ENCODE results near the gene PHF2. TPM values are rescaled to one million over a fixed set of nuclear protein-coding genes. Genes with fewer than 3 reads are reported as not detected.

Gene PHF2
- total and polyA plus RNA-seq, 2 of the 4 experiments (the other 2 are of a cell fraction): 5.9 to 9.5 TPM

DNA sequence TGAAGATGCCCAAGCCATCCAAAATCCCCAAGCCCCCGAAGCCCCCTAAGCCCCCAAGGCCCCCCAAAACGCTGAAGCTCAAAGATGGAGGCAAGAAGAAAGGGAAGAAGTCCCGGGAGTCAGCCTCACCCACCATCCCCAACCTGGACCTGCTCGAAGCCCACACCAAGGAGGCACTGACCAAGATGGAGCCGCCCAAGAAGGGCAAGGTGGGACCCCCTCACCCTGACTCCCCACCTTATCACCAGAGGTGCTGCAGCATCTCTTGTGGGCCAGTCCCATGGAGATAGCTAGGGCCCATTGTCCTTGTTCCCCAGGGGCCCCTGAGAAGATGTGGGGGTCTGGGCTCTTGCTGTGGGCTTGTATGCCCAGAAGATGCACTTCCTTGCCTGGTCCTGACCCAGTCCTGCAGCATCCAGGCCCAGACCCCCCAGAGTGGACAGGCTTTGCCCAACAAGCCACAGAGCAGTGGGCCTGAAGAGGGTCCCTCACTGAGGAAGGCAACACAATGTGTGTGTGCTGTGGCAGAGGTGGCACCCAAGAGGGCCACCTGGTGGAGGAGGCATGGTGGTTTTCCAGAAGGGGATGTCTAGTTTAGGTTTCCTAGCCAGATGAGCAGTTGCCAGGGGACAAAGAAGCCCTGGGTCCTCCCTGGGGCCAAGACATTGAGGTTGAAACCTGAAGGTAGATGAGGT lies 84.1 kb downstream of the PHF2 start:
- H3K27ac ChIP-seq (ENCODE audit: insufficient read depth, low read length): no peak overlapping the region
- no TSS peak for BruUV-seq (replicated peaks)
- DNase-seq (no peak), ATAC-seq (ENCODE audit: low read depth) (no peak)
- H3K9me1 ChIP-seq (ENCODE audit: insufficient read depth, low read length): peaks cover 4% of the 10 kb centered on the region; the same call in 1 of the 2 replicates
- no CpG with 5 or more reads among the region's 5 CpGs for WGBS, 2 experiments (ENCODE audit: extremely low coverage in 2 of 2, insufficient read length in 1 of 2)
- H3K36me3 ChIP-seq (ENCODE audit: control insufficient read depth, insufficient read depth, low read length): peaks cover 47% of the 10 kb centered on the region
- no peaks in the 10 kb centered on the region; the same call in 1 of the 2 replicates for H4K20me1 ChIP-seq (ENCODE audit: insufficient read depth, low read length)
- H2BK15ac ChIP-seq (ENCODE audit: low read depth, low read length): no peak overlapping the region
- no peak overlapping the region for H4K8ac ChIP-seq (ENCODE audit: low read depth in 2 of 2, low read length in 2 of 2)
- H2BK5ac ChIP-seq (ENCODE audit: low read depth, low read length, poor library complexity, severe bottlenecking): no peak overlapping the region
- CTCF ChIA-PET: no interaction called here
- dilution Hi-C loops (cut with HindIII; ENCODE audit: low sequenced_read_pairs, unreplicated experiment): no loop called here
- H3K18ac ChIP-seq (ENCODE audit: low read depth, low read length): no peak overlapping the region
- no peak overlapping the region for H2AK5ac ChIP-seq (ENCODE audit: low read depth, low read length)
- H3K4me3 ChIP-seq (ENCODE audit: insufficient read depth, low read depth, low read length): no peak overlapping the region
- no peak overlapping the region for H3K9ac ChIP-seq (ENCODE audit: low read depth, low read length)
- no peaks in the 10 kb centered on the region for H3K27me3 ChIP-seq (ENCODE audit: control insufficient read depth, insufficient read depth, low read length)
- POLR2A ChIA-PET (ENCODE audit: unreplicated experiment): no interaction called here
- no peak overlapping the region for H3K14ac ChIP-seq (replicated peaks; ENCODE audit: low read depth, low read length)
- no peak overlapping the region for H3K23ac ChIP-seq (ENCODE audit: low read depth, low read length)
- H3K4ac ChIP-seq (ENCODE audit: low read depth, low read length): no peak overlapping the region
- no peak overlapping the region for H2BK120ac ChIP-seq (ENCODE audit: low read depth, low read length)
- no peaks in the 10 kb centered on the region for H3K4me1 ChIP-seq (ENCODE audit: control insufficient read depth, insufficient read depth, low read length)
- no peak overlapping the region for H2AFZ ChIP-seq (replicated peaks; ENCODE audit: low read length, poor library complexity)
- H4K91ac ChIP-seq (ENCODE audit: insufficient read depth, low read depth, low read length): no peak overlapping the region
- no peak for TF ChIP-seq RFX5 (IDR thresholded peaks at IDR 0.05; ENCODE audit: low read depth, low read length)
- no peak for TF ChIP-seq BHLHE40 (IDR thresholded peaks at IDR 0.05; ENCODE audit: low read depth, low read length)
- TF ChIP-seq NFE2L2 (IDR thresholded peaks at IDR 0.05; ENCODE audit: low read depth, low read length): no peak
- TF ChIP-seq, protein P1, sequence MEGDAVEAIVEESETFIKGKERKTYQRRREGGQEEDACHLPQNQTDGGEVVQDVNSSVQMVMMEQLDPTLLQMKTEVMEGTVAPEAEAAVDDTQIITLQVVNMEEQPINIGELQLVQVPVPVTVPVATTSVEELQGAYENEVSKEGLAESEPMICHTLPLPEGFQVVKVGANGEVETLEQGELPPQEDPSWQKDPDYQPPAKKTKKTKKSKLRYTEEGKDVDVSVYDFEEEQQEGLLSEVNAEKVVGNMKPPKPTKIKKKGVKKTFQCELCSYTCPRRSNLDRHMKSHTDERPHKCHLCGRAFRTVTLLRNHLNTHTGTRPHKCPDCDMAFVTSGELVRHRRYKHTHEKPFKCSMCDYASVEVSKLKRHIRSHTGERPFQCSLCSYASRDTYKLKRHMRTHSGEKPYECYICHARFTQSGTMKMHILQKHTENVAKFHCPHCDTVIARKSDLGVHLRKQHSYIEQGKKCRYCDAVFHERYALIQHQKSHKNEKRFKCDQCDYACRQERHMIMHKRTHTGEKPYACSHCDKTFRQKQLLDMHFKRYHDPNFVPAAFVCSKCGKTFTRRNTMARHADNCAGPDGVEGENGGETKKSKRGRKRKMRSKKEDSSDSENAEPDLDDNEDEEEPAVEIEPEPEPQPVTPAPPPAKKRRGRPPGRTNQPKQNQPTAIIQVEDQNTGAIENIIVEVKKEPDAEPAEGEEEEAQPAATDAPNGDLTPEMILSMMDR (conservative IDR thresholded peaks at IDR 0.05; ENCODE audit: low read depth, low read length): no peak
- no peak for TF ChIP-seq CHD1 (IDR thresholded peaks at IDR 0.05; ENCODE audit: low read depth, low read length)
- TF ChIP-seq MXI1 (IDR thresholded peaks at IDR 0.05; ENCODE audit: borderline replicate concordance, low read depth, low read length): no peak
- no peak for TF ChIP-seq RAD21 (IDR thresholded peaks at IDR 0.05; ENCODE audit: low read length)
- TF ChIP-seq SMC3 (IDR thresholded peaks at IDR 0.05; ENCODE audit: low read depth, low read length): no peak
- no peak for TF ChIP-seq MAFK (IDR thresholded peaks at IDR 0.05; ENCODE audit: low read depth, low read length)
- no peak for TF ChIP-seq MAZ (IDR thresholded peaks at IDR 0.05; ENCODE audit: borderline replicate concordance, low read depth, low read length)
- no peak for TF ChIP-seq RCOR1 (IDR thresholded peaks at IDR 0.05; ENCODE audit: insufficient replicate concordance, low read length)
- TF ChIP-seq, protein P2, sequence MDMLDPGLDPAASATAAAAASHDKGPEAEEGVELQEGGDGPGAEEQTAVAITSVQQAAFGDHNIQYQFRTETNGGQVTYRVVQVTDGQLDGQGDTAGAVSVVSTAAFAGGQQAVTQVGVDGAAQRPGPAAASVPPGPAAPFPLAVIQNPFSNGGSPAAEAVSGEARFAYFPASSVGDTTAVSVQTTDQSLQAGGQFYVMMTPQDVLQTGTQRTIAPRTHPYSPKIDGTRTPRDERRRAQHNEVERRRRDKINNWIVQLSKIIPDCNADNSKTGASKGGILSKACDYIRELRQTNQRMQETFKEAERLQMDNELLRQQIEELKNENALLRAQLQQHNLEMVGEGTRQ (IDR thresholded peaks at IDR 0.05; ENCODE audit: low read depth, low read length): no peak
- TF ChIP-seq FOS (IDR thresholded peaks at IDR 0.05; ENCODE audit: low read depth, low read length): no peak
- TF ChIP-seq CEBPB (IDR thresholded peaks at IDR 0.05; ENCODE audit: low read depth, low read length): no peak
- no peak for TF ChIP-seq POLR2A (IDR thresholded peaks at IDR 0.05; ENCODE audit: low read depth, low read length)
- TF ChIP-seq, protein P3, sequence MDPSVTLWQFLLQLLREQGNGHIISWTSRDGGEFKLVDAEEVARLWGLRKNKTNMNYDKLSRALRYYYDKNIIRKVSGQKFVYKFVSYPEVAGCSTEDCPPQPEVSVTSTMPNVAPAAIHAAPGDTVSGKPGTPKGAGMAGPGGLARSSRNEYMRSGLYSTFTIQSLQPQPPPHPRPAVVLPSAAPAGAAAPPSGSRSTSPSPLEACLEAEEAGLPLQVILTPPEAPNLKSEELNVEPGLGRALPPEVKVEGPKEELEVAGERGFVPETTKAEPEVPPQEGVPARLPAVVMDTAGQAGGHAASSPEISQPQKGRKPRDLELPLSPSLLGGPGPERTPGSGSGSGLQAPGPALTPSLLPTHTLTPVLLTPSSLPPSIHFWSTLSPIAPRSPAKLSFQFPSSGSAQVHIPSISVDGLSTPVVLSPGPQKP (IDR thresholded peaks at IDR 0.05; ENCODE audit: borderline replicate concordance, low read depth, low read length): no peak
- H3K9me3 ChIP-seq (ENCODE audit: control insufficient read depth, insufficient read depth, low read length): no peaks in the 10 kb centered on the region
- H3K79me1 ChIP-seq (ENCODE audit: low read depth in 1 of 2, low read length in 2 of 2): no peaks in the 10 kb centered on the region; a peak in 1 of 4 replicates
- no peak overlapping the region for H4K5ac ChIP-seq (ENCODE audit: low read depth, low read length)
- no peak overlapping the region for H3K4me2 ChIP-seq (ENCODE audit: low read depth, low read length)
- in situ Hi-C loops (cut with MboI; ENCODE audit: low sequenced_read_pairs): no loop called here
- H2BK20ac ChIP-seq (ENCODE audit: low read depth, low read length): no peak overlapping the region
- intact Hi-C loops (cut with micrococcal nuclease): no loop called here
- H3K56ac ChIP-seq (ENCODE audit: extremely low read depth, insufficient read depth, low read length): no peak overlapping the region
- H2AK9ac ChIP-seq (replicated peaks; ENCODE audit: low read depth, low read length, poor library complexity): no peak overlapping the region
